ENCODE measurements around the gene LRRFIP1. TPM values are rescaled to one million over a fixed set of nuclear protein-coding genes. Genes with fewer than 3 reads are reported as not detected.
A peak's percentile ranks its signal among the peaks of the same experiment; 100 is the strongest.

Gene LRRFIP1
- total RNA-seq, 2 experiments from 2014 or later, result 157 to 161 TPM

DNA sequence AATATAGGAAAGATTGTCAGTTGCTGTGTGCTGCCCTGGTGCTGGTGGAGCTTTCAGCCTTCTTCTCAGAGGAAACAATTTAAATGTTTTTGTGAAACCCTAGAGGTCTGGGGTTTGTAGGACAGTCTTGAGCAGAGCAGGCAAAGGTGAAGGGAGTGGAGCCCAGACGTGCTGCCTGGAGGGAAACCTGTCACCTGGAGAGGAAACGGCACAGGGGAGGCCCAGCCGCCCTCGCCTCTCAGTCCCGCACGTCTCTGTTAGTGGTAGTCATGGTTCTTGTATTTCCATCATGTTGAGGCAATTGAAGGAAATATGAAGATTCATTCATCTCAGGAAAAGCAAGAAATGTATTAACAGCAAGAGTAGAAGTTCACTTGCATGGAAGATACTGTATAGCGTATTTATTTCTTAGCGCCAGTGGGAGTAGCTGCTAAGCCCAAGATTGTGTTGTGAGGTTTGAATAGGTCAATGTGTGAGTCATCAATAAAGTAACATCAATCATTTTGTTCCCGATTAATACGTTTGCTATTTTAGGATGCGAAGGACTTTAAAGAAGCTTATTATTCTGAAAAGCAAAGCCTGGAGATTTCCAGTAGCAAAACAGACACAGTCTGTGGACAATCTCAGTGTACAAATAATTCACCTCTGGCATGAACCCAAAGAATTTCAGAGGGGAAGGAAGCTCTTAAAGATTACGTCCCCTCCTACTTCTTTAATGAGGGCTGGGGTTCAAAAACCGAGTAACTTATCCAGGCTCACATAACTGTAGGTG lies 70.4 kb downstream of the LRRFIP1 start:
- peak overlapping the region; percentile 93 for H3K27ac Mint-ChIP-seq
- no peaks in the 10 kb centered on the region for H3K36me3 ChIP-seq (ENCODE audit: insufficient read depth, low read length)
- TF ChIP-seq, protein P1, sequence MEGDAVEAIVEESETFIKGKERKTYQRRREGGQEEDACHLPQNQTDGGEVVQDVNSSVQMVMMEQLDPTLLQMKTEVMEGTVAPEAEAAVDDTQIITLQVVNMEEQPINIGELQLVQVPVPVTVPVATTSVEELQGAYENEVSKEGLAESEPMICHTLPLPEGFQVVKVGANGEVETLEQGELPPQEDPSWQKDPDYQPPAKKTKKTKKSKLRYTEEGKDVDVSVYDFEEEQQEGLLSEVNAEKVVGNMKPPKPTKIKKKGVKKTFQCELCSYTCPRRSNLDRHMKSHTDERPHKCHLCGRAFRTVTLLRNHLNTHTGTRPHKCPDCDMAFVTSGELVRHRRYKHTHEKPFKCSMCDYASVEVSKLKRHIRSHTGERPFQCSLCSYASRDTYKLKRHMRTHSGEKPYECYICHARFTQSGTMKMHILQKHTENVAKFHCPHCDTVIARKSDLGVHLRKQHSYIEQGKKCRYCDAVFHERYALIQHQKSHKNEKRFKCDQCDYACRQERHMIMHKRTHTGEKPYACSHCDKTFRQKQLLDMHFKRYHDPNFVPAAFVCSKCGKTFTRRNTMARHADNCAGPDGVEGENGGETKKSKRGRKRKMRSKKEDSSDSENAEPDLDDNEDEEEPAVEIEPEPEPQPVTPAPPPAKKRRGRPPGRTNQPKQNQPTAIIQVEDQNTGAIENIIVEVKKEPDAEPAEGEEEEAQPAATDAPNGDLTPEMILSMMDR (IDR thresholded peaks at IDR 0.05), result no peak
- ChIA-PET CTCF (interaction anchor here (0.6 to 15.5 kb wide), 7 partner anchors 10 to 106 kb away, joined by 3 to 254 read pairs (median 4); no protein-coding TSS in a partner anchor), POLR2A (interaction anchor here (0.6 to 12.8 kb wide), 7 partner anchors 10 to 35 kb away, joined by 3 to 235 read pairs (median 10); no protein-coding TSS in a partner anchor)
- H3K4me1 ChIP-seq (ENCODE audit: insufficient read depth, low read length), result peaks cover 88% of the 10 kb centered on the region
- H3K4me3 Mint-ChIP-seq, result peak overlapping the region; percentile 89
- intact Hi-C loops (cut with DNase I, micrococcal nuclease), result loop anchor here (2.0 to 10.0 kb wide), 3 partner anchors 17 to 507 kb away; partner anchors contain the start of genes ILKAP (in 1 of the 2) and SCLY (in 1 of the 2)
- H3K27ac ChIP-seq (ENCODE audit: low read depth in 1 of 2, low read length in 2 of 2), result peak overlapping the region; percentile 38 to 96
- H3K9me3 Mint-ChIP-seq, result no peaks in the 10 kb centered on the region
- H3K27me3 Mint-ChIP-seq, result no peaks in the 10 kb centered on the region
- peak overlapping the region; percentile 21 for H3K4me3 ChIP-seq (ENCODE audit: low read length)
- ATAC-seq (ENCODE audit: poor library complexity) (peak; percentile 9), DNase-seq (peak in 6 of 14 experiments; percentile 33 to 57 (median 52))
- H3K27me3 ChIP-seq (ENCODE audit: control insufficient read depth in 1 of 2, insufficient read depth in 2 of 2, low read length in 2 of 2), result no peaks in the 10 kb centered on the region
- H3K36me3 Mint-ChIP-seq (ENCODE audit: low read depth), result peaks cover 23% of the 10 kb centered on the region
- H3K9me3 ChIP-seq (ENCODE audit: control insufficient read depth in 1 of 2, insufficient read depth in 1 of 2, low read length in 2 of 2), result no peaks in the 10 kb centered on the region
- peaks cover 95% of the 10 kb centered on the region for H3K4me1 Mint-ChIP-seq (ENCODE audit: low read depth)

DNA sequence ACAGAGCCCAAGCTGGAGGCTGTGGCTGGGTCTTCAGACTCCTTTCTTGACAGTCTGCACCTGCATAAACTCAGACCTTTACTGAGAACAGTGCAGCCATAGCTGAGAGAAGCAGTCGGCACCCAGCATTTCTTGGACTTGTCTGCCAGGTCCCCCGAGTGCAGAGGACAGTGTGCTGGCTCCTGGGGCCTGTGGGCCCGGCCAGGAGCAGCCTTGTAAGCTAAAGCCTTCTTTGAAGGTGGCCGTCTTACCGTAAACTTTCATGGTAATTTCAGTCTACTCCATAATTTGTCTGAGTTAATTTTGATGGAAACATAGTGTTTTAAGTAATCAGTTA lies 70.9 kb downstream of the LRRFIP1 start:
- ChIA-PET CTCF (interaction anchor here (0.6 to 15.5 kb wide), 6 partner anchors 11 to 106 kb away, joined by 3 to 254 read pairs (median 8); no protein-coding TSS in a partner anchor), POLR2A (interaction anchor here (2.6 to 12.8 kb wide), 4 partner anchors 10 to 26 kb away, joined by 10 to 235 read pairs (median 16); no protein-coding TSS in a partner anchor)
- Histone ChIP-seq H3K36me3 (ENCODE audit: insufficient read depth, low read length) (no peaks in the 10 kb centered on the region), H3K4me1 (ENCODE audit: insufficient read depth, low read length) (peaks cover 94% of the 10 kb centered on the region), H3K27me3 (ENCODE audit: control insufficient read depth in 1 of 2, insufficient read depth in 2 of 2, low read length in 2 of 2) (no peaks in the 10 kb centered on the region), H3K9me3 (ENCODE audit: control insufficient read depth in 1 of 2, insufficient read depth in 1 of 2, low read length in 2 of 2) (no peaks in the 10 kb centered on the region), H3K27ac (ENCODE audit: low read depth in 1 of 2, low read length in 2 of 2) (peak overlapping the region; percentile 38 to 96), H3K4me3 (ENCODE audit: low read length) (no peak overlapping the region)
- H3K4me3 Mint-ChIP-seq, result peak overlapping the region; percentile 89
- peaks cover 23% of the 10 kb centered on the region for H3K36me3 Mint-ChIP-seq (ENCODE audit: low read depth)
- H3K9me3 Mint-ChIP-seq, result no peaks in the 10 kb centered on the region
- ATAC-seq (ENCODE audit: poor library complexity), result no peak
- intact Hi-C loops (cut with DNase I, micrococcal nuclease), result loop anchor here in 1 of 2 experiments (10.0 kb wide), 2 partner anchors 366 to 506 kb away; partner anchors contain the start of genes ILKAP and SCLY
- no peak for DNase-seq
- H3K27ac Mint-ChIP-seq, result peak overlapping the region; percentile 93
- TF ChIP-seq, protein P1 (IDR thresholded peaks at IDR 0.05), result no peak
- H3K4me1 Mint-ChIP-seq (ENCODE audit: low read depth), result peaks cover 99% of the 10 kb centered on the region
- no peaks in the 10 kb centered on the region for H3K27me3 Mint-ChIP-seq

DNA sequence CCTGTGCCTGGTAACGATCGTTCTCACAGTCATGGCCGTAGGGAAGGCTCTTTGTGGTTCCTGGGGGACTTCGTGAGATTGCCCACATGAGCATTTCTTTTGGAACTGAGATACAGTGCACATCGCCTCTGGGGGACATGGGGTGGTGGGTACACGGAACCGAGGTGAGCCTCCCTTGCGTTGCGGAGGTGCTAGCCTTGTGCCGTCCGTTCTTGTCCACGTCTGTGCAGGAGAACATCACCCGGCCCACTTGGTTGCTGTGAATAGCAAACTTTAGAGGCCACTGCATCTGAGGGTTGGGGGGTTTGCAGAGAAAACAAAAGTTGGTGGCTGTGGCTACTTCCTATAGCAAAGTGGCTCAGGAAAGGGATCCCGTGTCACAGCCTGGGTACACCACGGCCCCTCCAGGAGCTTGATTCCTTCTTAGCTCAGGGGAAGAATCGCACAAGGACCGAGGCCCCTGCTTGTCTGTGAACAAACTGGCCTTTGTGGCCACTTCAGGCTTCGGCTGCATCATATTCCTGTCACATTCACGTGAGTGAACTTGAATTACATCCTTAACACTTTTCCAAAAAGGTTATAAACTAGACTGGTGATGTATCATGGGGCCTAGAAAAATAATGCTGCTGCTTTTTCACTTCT lies 72.6 kb downstream of the LRRFIP1 start:
- Histone ChIP-seq H3K27me3 (ENCODE audit: control insufficient read depth in 1 of 2, insufficient read depth in 2 of 2, low read length in 2 of 2) (no peaks in the 10 kb centered on the region), H3K36me3 (ENCODE audit: insufficient read depth, low read length) (peaks cover 3% of the 10 kb centered on the region), H3K27ac (ENCODE audit: low read depth in 1 of 2, low read length in 2 of 2) (peak overlapping the region; percentile 57 to 64), H3K9me3 (ENCODE audit: control insufficient read depth in 1 of 2, insufficient read depth in 1 of 2, low read length in 2 of 2) (no peaks in the 10 kb centered on the region), H3K4me3 (ENCODE audit: low read length) (no peak overlapping the region), H3K4me1 (ENCODE audit: insufficient read depth, low read length) (peaks cover 94% of the 10 kb centered on the region)
- ATAC-seq (ENCODE audit: poor library complexity), result no peak
- Mint-ChIP-seq H3K27ac (peak overlapping the region; percentile 93), H3K36me3 (ENCODE audit: low read depth) (peaks cover 16% of the 10 kb centered on the region), H3K27me3 (no peaks in the 10 kb centered on the region), H3K9me3 (no peaks in the 10 kb centered on the region), H3K4me1 (ENCODE audit: low read depth) (peaks cover 100% of the 10 kb centered on the region), H3K4me3 (peak overlapping the region; percentile 83)
- ChIA-PET POLR2A (interaction anchor here (1.0 to 5.7 kb wide), 4 partner anchors 7 to 48 kb away, joined by 3 to 43 read pairs (median 13); no protein-coding TSS in a partner anchor), CTCF (interaction anchor here (1.9 to 15.5 kb wide), 3 partner anchors 13 to 45 kb away, joined by 9 to 254 read pairs (median 13); no protein-coding TSS in a partner anchor)
- DNase-seq, result peak in 1 of 14 experiments; percentile 20
- intact Hi-C loops (cut with DNase I, micrococcal nuclease), result loop anchor here in 1 of 2 experiments (10.0 kb wide), 3 partner anchors 265 to 505 kb away; partner anchors contain the start of genes ILKAP, SCLY and UBE2F
- TF ChIP-seq, protein P1 (IDR thresholded peaks at IDR 0.05), result no peak

Data from CD4-positive, alpha-beta T cell (primary cell).